ENCODE data around the gene MACROD2. TPM values are rescaled to one million over a fixed set of nuclear protein-coding genes. Genes with fewer than 3 reads are reported as not detected.
A peak's percentile ranks its signal among the peaks of the same experiment; 100 is the strongest.

MACROD2 gene
- total RNA-seq, 1 experiment from 2014 or later, result 3.1 TPM

- CTCF ChIA-PET, result interaction anchor here (0.6 kb wide), 1 partner anchor 101 kb away, joined by 4 read pairs; no protein-coding TSS in a partner anchor
- H3K4me1 Mint-ChIP-seq (ENCODE audit: insufficient read depth, unreplicated experiment), result peaks cover 17% of the 10 kb centered on the region
- no peak overlapping the region for H3K4me3 Mint-ChIP-seq (ENCODE audit: unreplicated experiment)
- H3K27me3 Mint-ChIP-seq (ENCODE audit: insufficient read depth, unreplicated experiment), result no peaks in the 10 kb centered on the region
- POLR2A ChIA-PET, result interaction anchor here (0.6 to 1.2 kb wide), 5 partner anchors 9 to 1508 kb away, joined by 3 to 5 read pairs (median 4); no protein-coding TSS in a partner anchor
- no peak for TF ChIP-seq CTCF (IDR thresholded peaks at IDR 0.05; ENCODE audit: unreplicated experiment)
- no TSS peak for BruUV-seq (replicated peaks)
- H3K36me3 Mint-ChIP-seq (ENCODE audit: insufficient read depth, unreplicated experiment), result no peaks in the 10 kb centered on the region
- H3K27ac Mint-ChIP-seq (ENCODE audit: low read depth, unreplicated experiment), result peak overlapping the region; percentile 5
- H3K9me3 Mint-ChIP-seq (ENCODE audit: unreplicated experiment), result no peaks in the 10 kb centered on the region
- DNase-seq (ENCODE audit: unreplicated experiment), result no peak
- intact Hi-C loops (cut with micrococcal nuclease), result loop anchor here (10.0 kb wide), 2 partner anchors 117 to 543 kb away; partner anchors contain the start of gene FLRT3
These were observed 882.1 kb downstream of the MACROD2 start for GRCh38 chr20:14877301-14878028.

GRCh38 chr20:14878676-14879019 is 883.3 kb downstream of the MACROD2 start:
- no peaks in the 10 kb centered on the region for H3K36me3 Mint-ChIP-seq (ENCODE audit: insufficient read depth, unreplicated experiment)
- intact Hi-C loops (cut with micrococcal nuclease), result loop anchor here (10.0 kb wide), 2 partner anchors 116 to 544 kb away; partner anchors contain the start of gene FLRT3
- H3K4me3 Mint-ChIP-seq (ENCODE audit: unreplicated experiment), result no peak overlapping the region
- H3K27ac Mint-ChIP-seq (ENCODE audit: low read depth, unreplicated experiment), result peak overlapping the region; percentile 1
- H3K9me3 Mint-ChIP-seq (ENCODE audit: unreplicated experiment), result no peaks in the 10 kb centered on the region
- no peaks in the 10 kb centered on the region for H3K27me3 Mint-ChIP-seq (ENCODE audit: insufficient read depth, unreplicated experiment)
- no peak for DNase-seq (ENCODE audit: unreplicated experiment)
- ChIA-PET CTCF (interaction anchor here (0.6 kb wide), 2 partner anchors 21 to 359 kb away, joined by 3 read pairs; no protein-coding TSS in a partner anchor), POLR2A (interaction anchor here (0.6 to 2.4 kb wide), 16 partner anchors 9 to 544 kb away, joined by 3 to 16 read pairs (median 4); partner anchors contain the start of gene FLRT3)
- H3K4me1 Mint-ChIP-seq (ENCODE audit: insufficient read depth, unreplicated experiment), result peaks cover 17% of the 10 kb centered on the region
- no TSS peak for BruUV-seq (replicated peaks)
- TF ChIP-seq CTCF (IDR thresholded peaks at IDR 0.05; ENCODE audit: unreplicated experiment), result no peak

- H3K9me3 Mint-ChIP-seq (ENCODE audit: unreplicated experiment), result no peaks in the 10 kb centered on the region
- ChIA-PET POLR2A (interaction anchor here (0.6 to 2.4 kb wide), 24 partner anchors 9 to 545 kb away, joined by 3 to 16 read pairs (median 4); partner anchors contain the start of gene FLRT3), CTCF (interaction anchor here (0.6 to 1.1 kb wide), 5 partner anchors 9 to 542 kb away, joined by 3 read pairs; partner anchors contain the start of gene FLRT3)
- TF ChIP-seq CTCF (IDR thresholded peaks at IDR 0.05; ENCODE audit: unreplicated experiment), result no peak
- H3K27ac Mint-ChIP-seq (ENCODE audit: low read depth, unreplicated experiment), result peak overlapping the region; percentile 1
- intact Hi-C loops (cut with micrococcal nuclease), result loop anchor here (10.0 kb wide), 2 partner anchors 116 to 544 kb away; partner anchors contain the start of gene FLRT3
- DNase-seq (ENCODE audit: unreplicated experiment), result peak; percentile 74
- no peak overlapping the region for H3K4me3 Mint-ChIP-seq (ENCODE audit: unreplicated experiment)
- no peaks in the 10 kb centered on the region for H3K27me3 Mint-ChIP-seq (ENCODE audit: insufficient read depth, unreplicated experiment)
- peaks cover 17% of the 10 kb centered on the region for H3K4me1 Mint-ChIP-seq (ENCODE audit: insufficient read depth, unreplicated experiment)
- TSS peak; percentile 87 for BruUV-seq (replicated peaks)
- no peaks in the 10 kb centered on the region for H3K36me3 Mint-ChIP-seq (ENCODE audit: insufficient read depth, unreplicated experiment)
These were observed 883.8 kb downstream of the MACROD2 start for GRCh38 chr20:14879020-14879697.

GRCh38 chr20:14879839-14880238 is 884.5 kb downstream of the MACROD2 start:
- POLR2A ChIA-PET, result interaction anchor here (0.7 to 2.4 kb wide), 18 partner anchors 8 to 182 kb away, joined by 3 to 16 read pairs (median 4); no protein-coding TSS in a partner anchor
- H3K27me3 Mint-ChIP-seq (ENCODE audit: insufficient read depth, unreplicated experiment), result no peaks in the 10 kb centered on the region
- intact Hi-C loops (cut with micrococcal nuclease), result loop anchor here (10.0 kb wide), 2 partner anchors 115 to 545 kb away; partner anchors contain the start of gene FLRT3
- no peaks in the 10 kb centered on the region for H3K9me3 Mint-ChIP-seq (ENCODE audit: unreplicated experiment)
- CTCF ChIA-PET, result interaction anchor here (0.7 to 1.1 kb wide), 3 partner anchors 8 to 542 kb away, joined by 3 read pairs; partner anchors contain the start of gene FLRT3
- H3K4me3 Mint-ChIP-seq (ENCODE audit: unreplicated experiment), result no peak overlapping the region
- no peaks in the 10 kb centered on the region for H3K36me3 Mint-ChIP-seq (ENCODE audit: insufficient read depth, unreplicated experiment)
- no TSS peak for BruUV-seq (replicated peaks)
- DNase-seq (ENCODE audit: unreplicated experiment), result no peak
- peak overlapping the region; percentile 1 for H3K27ac Mint-ChIP-seq (ENCODE audit: low read depth, unreplicated experiment)
- peaks cover 17% of the 10 kb centered on the region for H3K4me1 Mint-ChIP-seq (ENCODE audit: insufficient read depth, unreplicated experiment)
- no peak for TF ChIP-seq CTCF (IDR thresholded peaks at IDR 0.05; ENCODE audit: unreplicated experiment)

Measured in MCF 10A (cell line).